G401.6 (cell line): ENCODE results near the gene KIF5A.

ENCODE experiments used
- FAIRE-seq: peaks from 2 replicates; lab custom pipeline; 2012; peaks lifted over from hg19 to GRCh38; lab: Jason Lieb, UNC

The KIF5A gene

DNA sequence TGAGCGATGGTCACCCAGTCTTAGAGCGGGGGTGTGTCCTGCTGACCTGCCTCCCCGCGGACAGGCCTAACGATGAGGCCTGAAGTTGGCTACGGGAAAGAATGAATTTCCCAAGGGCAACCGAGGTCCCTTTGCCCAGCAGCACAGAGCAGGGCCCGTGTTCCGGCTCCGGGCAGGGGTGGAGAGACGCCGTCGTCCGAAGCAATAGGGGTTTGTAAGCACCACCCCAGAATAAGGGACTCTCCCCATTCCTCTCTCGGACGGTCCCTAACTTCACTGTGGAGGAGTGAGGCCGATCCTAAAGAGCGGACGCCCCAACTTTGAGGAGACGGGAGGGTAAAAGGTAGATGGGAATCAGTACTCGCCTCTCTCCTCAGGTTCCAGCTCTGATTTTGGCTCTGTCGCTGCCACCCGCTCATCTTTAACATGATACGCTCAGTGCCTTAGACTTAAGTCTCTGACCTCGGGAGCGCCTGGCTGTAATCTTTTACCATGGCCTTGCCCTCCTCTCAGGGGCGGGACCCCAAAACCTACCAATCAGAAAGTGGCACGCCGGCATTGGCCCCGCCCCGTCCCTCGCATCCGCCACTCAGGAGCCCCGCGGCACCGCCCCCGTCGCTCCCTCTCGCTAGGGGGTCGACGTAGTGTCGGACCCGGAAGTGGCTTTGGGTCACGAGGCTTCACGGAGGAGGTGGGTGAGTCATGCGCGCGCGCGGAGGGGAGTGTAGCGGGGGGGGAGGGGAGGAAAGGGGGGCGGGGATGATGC, 29.6 kb upstream of the KIF5A start, which contains the start of gene DDIT3:
DDIT3 (minus strand) TSS at position 462 of the 766 bp plus-strand sequence. CDS start 3,108 bp downstream, outside the sequence.
- FAIRE-seq, result peak; percentile 97

DNA sequence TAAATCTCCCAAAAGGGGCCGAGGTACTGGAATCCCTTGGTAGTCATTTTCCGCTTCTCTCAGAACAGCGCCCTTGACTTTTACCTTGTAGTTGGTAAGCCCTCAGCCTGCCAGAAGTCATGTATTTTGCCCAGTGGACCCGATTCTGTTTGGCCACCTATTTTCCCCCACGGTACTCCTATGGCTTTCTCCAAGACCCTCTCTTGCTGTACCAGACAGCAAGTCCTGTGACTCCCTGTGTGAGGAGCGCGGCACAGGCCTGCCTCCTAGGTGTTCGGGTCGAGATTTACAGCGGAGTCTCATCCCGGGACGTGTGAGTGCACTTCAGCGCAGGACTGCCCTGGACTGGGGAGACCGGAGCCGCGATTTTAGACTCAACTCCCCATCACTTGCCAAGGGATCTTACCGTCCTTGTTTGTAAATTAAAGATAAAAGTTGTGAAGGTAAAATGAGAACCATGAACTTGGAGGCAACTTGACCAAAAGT, 28.3 kb upstream of the KIF5A start:
- no peak for FAIRE-seq

DNA sequence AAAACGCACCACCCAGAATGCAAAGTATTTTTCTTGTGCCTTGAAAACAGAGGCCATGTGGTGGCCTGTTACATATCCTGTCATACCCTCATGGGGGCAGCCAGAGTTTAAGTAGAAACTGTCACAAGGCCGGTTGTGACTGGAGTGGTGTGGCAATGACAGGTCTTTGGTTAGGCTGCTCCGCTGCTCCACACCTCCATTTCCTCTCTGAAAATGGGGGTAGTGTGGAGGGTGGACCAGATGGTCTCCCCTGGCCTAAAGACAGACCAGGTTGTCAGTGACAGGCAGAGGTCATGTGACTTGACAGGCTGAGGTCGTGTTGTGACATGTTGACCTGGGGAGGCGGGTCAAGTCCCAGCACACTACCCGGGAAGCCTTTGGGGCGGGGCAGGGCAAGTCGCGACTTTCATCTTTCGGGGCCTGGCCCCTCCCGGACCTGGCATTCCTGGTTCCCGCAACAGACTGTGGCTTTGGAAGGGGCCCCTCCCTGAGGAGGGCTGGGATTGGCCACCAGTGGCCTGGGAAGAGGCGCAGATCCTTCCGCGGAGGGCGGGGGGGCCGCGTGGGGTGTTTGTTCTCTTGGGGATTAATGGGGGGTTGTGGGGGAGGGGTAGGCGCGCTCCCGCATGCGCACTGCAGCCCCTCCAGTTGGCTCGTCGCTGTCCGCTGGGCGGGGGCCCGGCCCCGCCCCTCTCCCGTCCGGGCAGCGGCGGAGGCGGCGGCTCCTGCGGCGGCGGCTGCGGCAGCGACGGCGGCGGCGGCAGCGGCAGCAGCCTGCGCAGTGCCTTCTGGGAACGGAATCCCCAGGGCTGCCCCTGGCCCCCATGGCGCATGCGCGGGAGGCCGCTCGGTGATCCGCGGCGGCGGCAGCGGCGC, 27.6 kb upstream of the KIF5A start, which contains the start of gene MBD6:
MBD6 (plus strand) TSS at position 814 of the 876 bp plus-strand sequence. CDS start 1,480 bp downstream, outside the sequence.
- no peak for FAIRE-seq

DNA sequence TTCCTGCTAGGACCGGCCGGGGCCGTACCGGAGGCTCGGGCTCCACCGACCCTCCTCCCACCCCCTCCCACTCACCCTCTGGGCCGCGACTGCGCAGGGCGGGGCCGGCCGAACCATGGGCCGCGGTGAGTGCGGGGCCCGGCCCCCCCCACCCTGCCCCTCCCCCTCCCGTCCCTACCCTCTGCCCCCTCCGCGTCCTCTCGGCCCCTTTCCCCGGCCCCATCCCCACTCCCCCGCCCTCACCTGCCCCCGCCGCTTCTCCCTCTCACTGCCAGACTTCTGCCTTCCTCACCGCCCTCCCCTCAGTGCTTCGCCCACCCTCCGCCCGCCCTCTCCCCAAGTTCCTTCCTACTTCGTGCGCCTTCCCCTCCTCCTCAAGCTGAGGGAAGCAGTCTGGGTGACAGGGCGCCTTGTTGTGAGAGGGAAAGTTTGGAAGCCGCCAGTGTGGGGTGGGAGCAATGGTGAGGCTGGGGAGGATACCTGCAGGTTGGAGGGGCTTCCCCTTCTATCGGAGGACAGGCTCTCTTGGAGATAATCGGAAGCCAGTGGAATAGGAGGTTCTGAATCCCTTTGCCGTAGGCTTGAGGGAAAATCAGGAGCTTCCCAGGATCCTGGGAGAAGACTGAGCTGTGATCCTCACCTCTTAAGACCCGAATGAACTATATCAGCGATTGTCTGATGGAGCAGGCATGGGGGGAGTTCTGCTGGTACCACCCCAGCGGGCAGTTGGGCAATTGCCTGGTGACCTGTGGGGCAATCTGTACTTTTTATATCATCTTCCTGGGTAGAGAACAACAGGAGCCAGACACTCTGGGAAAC, 26.7 kb upstream of the KIF5A start:
- no peak for FAIRE-seq

DNA sequence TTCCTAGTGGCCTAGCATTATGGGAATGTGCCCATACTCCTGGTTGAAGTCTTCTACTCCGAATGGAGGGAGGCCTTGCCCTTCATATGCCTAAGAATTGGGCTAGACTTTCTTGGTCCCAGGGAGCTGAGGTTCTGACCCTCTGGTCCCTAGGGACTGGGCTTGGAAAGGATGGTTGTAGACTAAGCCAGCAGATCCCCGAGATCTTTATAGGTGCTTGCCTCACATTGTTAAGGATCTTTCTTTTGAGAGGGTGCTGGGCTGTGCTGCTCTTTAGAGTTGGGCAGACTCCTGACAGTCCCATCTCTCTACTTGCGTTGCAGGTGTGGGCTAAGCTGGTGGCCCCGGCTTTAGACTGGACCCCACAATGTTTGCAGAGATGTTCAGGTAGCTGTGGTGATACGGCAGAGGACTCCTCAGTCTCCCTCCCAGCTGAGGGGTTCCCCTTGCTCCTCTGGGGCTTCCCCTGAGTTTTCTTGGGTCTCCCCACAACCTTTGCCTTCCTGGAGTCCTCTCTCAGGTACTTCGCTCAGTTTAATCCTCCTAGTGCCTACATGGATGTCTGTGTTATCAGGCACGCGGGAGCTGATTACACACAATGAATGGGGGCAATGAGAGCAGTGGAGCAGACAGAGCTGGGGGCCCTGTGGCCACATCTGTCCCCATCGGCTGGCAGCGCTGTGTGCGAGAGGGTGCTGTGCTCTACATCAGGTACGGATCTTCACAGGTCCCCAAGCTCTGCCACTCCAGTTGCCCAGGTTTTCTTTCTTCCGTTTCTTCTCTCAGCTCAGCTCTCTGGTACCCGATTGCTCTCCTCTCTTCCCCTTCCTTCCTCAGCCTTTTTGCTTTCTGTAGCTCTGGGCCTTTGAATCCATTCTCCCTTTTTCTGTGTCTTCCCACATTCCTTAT, 25.9 kb upstream of the KIF5A start:
- no peak for FAIRE-seq

DNA sequence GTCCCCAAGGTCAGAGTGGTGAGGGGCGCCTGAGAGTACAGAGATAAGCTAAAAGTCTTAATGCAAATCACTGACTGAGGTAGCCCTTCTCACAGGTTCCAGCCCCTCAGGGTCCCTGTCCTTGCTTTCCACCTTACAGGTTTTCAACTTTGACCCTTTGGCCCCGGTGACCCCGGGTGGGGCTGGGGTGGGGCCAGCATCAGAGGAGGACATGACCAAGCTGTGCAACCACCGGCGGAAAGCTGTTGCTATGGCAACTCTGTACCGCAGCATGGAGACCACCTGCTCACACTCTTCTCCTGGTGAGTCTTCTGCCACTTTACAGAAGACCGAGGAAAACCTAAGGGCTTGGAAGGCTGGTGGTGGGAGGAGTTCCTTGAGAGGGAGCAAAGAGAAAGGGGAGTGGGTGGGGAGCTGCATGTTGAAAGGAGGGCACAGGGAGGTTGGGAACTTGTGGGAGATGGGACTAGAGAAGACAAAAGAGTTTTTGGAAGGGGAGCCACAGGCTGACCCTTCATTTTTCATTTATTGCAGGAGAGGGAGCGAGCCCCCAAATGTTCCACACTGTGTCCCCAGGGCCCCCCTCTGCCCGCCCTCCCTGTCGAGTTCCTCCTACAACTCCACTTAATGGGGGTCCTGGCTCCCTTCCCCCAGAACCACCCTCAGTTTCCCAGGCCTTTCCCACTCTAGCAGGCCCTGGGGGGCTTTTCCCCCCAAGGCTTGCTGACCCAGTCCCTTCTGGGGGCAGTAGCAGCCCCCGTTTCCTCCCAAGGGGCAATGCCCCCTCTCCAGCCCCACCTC, 24.8 kb upstream of the KIF5A start:
- FAIRE-seq, result no peak

DNA sequence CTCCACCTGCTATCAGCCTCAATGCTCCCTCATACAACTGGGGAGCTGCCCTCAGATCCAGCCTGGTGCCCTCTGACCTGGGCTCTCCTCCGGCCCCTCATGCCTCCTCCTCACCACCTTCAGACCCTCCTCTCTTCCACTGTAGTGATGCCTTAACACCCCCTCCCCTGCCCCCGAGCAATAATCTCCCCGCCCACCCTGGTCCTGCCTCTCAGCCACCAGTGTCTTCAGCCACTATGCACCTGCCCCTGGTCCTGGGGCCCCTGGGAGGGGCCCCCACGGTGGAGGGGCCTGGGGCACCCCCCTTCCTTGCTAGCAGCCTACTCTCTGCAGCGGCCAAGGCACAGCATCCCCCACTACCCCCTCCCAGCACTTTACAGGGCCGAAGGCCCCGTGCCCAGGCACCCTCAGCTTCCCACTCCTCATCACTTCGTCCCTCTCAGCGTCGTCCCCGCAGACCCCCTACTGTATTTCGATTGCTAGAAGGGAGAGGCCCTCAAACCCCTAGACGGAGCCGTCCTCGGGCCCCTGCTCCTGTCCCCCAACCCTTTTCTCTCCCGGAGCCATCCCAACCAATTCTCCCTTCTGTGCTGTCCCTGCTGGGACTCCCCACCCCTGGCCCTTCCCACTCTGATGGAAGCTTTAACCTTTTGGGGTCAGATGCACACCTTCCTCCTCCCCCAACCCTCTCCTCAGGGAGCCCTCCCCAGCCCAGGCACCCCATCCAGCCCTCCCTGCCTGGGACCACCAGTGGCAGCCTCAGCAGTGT, 24.0 kb upstream of the KIF5A start:
- no peak for FAIRE-seq

DNA sequence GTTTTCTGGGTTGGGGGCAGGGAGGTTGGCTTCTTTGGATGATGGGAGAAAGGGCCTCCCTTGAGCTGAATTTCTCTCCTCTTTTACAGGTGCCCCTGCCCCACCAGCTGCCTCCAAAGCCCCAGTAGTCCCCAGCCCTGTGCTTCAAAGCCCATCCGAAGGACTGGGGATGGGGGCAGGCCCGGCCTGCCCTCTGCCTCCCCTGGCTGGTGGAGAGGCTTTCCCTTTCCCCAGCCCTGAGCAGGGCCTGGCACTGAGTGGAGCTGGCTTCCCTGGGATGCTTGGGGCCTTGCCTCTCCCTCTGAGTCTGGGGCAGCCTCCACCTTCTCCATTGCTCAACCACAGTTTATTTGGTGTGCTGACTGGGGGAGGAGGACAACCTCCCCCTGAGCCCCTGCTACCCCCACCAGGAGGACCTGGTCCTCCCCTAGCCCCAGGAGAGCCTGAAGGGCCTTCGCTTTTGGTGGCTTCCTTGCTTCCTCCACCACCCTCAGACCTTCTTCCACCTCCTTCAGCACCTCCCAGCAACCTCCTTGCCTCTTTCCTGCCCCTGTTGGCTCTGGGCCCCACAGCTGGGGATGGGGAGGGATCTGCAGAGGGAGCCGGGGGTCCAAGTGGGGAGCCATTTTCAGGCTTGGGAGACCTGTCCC, 23.2 kb upstream of the KIF5A start:
- FAIRE-seq, result no peak

DNA sequence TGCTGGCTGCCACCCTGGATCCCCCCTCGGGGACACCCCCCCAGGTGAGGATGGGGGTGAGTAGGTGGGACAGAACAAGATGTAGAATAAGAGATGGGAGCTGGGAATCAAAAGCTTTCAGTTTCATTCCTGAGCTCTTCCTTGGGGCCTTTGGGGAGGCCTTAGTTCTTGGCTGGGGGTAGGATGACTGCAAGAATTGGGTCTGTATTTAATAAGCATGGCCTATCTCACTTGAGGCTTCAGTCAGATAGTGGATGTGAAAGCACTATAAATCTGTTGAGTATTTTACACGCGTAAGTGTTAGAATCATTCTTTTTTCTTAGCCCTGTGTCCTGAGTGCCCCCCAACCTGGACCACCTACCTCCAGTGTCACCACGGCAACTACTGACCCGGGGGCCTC, 22.7 kb upstream of the KIF5A start:
- no peak for FAIRE-seq

DNA sequence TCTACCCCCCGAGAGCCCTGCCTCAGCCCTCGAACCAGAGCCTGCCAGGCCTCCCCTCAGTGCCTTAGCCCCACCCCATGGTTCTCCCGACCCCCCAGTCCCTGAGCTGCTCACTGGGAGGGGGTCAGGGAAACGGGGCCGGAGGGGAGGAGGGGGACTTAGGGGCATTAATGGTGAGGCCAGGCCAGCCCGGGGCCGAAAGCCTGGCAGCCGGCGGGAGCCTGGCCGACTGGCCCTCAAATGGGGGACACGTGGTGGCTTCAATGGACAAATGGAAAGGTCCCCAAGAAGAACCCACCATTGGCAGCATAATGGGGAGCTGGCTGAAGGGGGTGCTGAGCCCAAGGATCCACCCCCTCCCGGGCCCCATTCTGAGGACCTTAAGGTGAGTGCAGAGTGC, 21.7 kb upstream of the KIF5A start:
- no peak for FAIRE-seq

DNA sequence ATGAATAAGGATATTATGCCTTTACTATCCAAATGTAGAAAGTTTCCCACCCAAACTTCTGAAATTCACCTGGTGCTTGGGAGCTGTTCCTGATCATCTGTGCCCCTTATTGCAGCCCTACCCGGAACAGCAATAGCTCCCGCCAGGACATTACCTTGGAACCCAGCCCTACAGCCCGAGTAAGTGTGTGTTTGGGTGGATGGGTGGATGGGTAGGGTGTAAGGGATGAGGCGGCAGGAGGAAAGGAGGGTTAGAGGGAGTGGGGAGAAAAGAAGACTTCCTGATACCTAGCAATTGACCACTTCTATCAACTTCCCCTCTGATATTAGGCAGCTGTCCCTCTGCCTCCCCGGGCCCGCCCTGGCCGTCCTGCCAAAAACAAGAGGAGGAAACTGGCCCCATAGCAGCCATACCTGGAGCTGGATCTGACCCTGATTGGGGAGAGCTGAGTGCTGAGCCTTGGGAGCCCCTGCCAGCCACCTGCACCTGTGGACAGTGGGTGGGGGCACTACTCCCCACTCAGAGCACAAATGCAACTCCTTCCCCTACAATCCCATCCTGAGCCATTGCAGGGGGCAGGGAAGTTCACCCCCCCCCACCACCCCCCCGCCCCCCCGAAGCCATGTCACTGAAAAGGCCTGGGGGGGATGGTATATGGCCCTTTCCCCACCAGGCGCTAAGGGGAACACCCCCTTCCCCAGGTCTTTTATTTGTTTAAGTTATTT, 20.9 kb upstream of the KIF5A start:
- no peak for FAIRE-seq

DNA sequence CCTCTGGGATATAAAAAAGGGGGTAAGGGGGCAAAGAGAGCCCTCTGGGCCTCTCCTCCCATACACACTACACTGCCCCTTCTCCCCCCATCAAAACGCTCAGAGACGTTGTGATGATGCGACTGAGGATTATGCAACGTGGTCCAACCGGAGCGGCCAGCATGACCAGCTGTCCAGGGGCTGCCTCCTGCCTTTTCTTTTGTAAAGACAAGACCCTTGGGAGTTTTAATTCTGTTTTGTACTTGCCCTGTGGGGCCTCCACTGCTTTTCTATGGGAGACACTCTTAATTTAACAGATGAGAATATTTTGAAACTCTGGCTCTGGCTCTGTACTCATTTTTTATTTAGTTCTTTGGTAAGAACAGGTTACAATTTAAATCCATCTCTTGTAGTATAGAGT, 20.0 kb upstream of the KIF5A start:
- FAIRE-seq, result no peak

DNA sequence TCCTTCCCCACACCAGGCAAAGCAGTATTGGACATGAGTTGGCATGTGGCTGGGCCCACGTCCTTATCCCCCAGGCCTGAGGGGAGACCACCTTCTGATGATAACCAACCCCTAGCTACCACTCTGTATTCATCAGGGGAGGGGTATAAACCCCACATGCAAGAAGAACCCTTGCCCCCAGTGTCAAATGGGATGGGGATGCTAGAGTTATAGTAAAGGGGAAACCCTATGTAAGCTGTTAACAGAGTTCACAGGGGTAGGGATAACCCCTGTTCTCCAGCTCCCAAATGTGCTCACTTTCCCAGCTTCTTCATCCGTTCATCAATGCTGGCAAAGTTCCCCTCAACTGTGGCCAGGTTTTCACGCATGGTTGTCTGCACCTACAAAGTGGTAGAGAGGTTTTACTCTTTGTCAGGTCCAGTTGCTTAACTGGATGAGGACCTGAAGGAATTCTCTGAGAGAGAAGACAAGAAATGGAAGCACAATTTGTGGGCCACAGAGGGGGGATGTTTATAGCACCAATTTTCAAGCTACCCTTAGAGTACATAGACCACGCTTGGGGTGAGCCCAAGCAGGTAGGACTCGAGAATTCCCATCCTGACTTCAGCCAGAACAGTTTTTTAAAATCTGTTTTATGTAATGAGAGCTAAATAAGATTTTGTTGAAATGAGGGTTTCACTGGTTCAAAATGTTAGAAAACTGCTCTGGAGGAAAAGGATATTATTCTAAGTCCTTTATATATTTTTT, 19.3 kb upstream of the KIF5A start:
- no peak for FAIRE-seq

DNA sequence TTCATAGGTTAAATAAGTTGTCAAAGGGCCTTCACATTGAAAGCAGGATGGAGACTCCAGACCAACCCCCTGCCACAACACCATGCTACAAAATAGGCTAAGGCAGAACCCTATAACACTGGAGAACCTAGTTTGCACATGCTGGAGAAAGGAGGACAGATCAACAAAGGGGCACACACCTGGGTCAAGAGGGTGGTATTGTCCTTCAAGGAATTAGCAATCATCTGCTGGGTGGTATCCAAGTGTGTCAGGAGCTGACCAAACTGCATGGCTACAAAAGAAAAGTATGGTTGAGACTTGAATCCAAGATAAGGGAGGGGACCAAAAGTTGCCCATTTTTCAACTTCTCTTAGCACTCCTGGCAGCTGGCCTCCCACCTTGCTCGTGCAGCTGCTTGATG, 18.0 kb upstream of the KIF5A start:
- no peak for FAIRE-seq

DNA sequence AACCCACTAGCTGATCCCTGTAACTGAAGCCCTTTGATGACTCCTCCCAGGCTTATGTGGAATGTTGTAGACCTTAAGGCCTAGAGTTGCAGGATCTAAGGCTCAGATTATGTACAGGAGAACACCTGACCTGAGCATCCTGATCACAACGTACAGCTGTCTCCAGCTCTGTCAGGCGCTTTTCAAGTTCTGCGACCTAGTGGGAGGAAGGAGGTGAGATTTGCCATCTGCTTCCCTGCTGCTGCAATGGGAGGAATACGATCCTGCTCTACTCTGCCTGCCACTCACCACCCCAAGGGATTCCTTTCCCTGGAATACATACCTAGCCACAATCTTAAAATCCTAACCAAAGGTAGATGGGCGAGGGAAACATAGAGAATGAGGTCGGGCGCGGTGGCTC, 16.7 kb upstream of the KIF5A start:
- no peak for FAIRE-seq

DNA sequence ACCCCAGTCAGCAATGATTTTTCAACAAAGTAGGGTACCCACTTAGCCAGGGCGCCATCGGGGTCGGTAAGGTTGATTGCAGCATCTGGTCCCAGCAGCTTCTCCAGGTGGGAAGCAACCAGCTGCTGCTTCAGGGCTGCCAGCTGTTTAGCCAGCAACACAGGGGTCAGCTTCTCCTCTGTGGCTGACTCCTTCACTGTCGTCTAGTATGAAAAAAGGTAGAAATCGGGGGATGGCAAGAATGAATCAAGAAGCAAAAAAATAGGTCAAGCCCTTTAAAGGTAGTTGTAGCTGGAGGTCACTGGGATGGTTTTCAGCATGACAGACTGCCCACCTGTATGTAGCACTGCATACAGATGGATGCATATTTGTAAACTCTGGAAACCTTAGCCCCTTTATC, 15.6 kb upstream of the KIF5A start:
- no peak for FAIRE-seq

DNA sequence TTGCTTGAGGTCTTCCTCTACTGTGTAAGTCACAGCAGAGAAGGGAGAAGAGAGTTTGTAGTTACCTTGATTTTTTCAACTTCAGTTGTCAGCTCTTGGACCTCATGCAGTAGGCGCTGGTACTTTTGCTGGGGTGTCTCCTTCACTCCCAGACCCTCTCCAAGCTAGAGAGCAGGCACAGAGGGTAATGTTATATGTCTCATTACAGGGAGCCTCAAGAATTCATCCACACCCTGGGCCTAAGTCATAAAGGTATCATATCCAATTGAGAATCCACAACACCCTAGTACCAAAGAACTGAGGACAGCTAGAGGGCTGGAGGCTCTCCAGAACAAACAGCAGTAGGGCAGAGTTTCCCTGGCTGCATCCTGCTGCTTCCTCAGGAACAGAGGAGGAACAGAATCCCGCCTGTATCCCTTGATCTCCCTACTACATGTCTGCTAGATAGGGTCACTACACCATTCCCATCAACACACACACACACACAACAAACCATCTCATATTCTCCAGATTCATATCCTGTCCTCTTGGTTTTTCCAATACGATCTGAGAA, 14.8 kb upstream of the KIF5A start:
- no peak for FAIRE-seq
